Cardiac fibroblast (primary cell): Measurements from ENCODE around the gene SLC22A12.
"Not testable (repeated sequence)": the region's sequence is repeated elsewhere in the genome, so short reads cannot be mapped to it uniquely, and the experiment has no call there.

Experiments used
- DNase-seq, 2 donors: peaks; one replicate each; pipeline versions ENCODE4 v3.0.0 to v3.0.0-alpha.2; 2010; ENCODE audit warnings: low read depth in 2 of 2
- H3K4me3 ChIP-seq, 2 donors: replicated peaks in 1 of 2; 1 replicate in 1 of 2; 2 replicates in 1 of 2; pipeline ENCODE4 v1.5.1; 2011; ENCODE audit warnings: low read depth in 2 of 2, low read length in 2 of 2, mild to moderate bottlenecking in 2 of 2, moderate library complexity in 1 of 2
- TF ChIP-seq, protein P1 (sequence below): IDR thresholded peaks from one replicate; pipeline ENCODE4 v1.5.1; 2011; ENCODE audit warnings: low read depth, mild to moderate bottlenecking, low read length, inconsistent platforms

Gene SLC22A12

DNA sequence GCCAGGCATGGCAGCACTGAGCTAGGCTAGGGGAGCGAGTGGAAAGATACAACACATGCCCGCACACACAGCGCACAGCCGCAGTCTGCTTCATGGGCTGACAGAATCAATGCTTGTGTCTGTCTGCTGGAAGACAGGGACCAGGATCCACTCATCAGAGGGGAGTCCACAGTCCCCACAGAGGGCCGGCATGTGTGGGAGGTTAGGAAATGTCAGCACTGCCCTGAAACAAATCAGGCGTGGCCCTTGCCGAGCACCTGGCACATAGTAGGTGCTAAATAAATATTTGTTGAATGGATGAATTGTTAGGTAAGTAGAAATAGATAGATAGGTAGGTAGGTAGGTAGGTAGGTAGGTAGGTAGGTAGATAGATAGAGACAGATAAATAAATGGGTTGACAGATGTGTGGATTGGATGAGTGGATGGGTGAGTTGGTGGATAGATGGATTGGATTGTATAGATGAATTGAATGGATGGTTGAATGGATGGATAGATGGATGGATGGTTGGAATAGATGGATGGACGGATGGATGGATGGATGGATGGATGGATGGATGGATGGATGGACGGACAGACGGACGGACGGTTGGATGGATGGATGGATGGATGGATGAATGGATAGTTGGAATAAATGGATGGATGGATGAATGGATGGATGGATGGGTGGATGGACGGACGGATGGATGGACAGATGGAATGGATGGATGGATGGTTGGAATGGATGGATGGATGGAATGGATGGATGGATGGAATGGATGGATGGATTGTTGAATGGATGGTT, 3.3 kb downstream of the SLC22A12 start:
- no peak for DNase-seq
- H3K4me3 ChIP-seq: no peak overlapping the region
- TF ChIP-seq, protein P1, sequence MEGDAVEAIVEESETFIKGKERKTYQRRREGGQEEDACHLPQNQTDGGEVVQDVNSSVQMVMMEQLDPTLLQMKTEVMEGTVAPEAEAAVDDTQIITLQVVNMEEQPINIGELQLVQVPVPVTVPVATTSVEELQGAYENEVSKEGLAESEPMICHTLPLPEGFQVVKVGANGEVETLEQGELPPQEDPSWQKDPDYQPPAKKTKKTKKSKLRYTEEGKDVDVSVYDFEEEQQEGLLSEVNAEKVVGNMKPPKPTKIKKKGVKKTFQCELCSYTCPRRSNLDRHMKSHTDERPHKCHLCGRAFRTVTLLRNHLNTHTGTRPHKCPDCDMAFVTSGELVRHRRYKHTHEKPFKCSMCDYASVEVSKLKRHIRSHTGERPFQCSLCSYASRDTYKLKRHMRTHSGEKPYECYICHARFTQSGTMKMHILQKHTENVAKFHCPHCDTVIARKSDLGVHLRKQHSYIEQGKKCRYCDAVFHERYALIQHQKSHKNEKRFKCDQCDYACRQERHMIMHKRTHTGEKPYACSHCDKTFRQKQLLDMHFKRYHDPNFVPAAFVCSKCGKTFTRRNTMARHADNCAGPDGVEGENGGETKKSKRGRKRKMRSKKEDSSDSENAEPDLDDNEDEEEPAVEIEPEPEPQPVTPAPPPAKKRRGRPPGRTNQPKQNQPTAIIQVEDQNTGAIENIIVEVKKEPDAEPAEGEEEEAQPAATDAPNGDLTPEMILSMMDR: no peak

DNA sequence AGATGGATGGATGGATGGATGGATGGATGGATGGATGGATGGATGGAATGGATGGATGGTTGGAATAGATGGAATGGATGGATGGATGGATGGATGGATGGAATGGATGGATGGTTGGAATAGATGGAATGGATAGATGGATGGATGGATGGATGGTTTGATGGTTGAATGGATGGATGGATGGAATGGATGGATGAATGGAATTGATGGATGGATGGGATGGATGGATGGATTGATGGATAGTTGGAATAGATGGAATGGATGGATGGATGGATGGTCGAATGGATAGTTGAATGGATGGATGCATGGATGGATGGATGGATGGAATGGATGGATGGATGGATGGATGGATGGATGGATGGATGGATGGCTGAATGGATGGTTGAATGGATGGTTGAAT, 4.9 kb downstream of the SLC22A12 start:
- not testable (repeated sequence) for DNase-seq, H3K4me3 ChIP-seq

- no peak overlapping the region for H3K4me3 ChIP-seq
- DNase-seq: no peak
- TF ChIP-seq, protein P1: no peak
These were observed 6.7 kb downstream of the SLC22A12 start for GRCh38 chr11:64597671-64598101.

- no peak for DNase-seq
- no peak overlapping the region for H3K4me3 ChIP-seq
- TF ChIP-seq, protein P1: no peak
These were observed 7.2 kb downstream of the SLC22A12 start for GRCh38 chr11:64598106-64598796.

- H3K4me3 ChIP-seq: no peak overlapping the region
- no peak for DNase-seq
- TF ChIP-seq, protein P1: no peak
These were observed 8.0 kb downstream of the SLC22A12 start for GRCh38 chr11:64598797-64599697.

- no peak for DNase-seq
- TF ChIP-seq, protein P1: no peak
- H3K4me3 ChIP-seq: no peak overlapping the region
These were observed 8.7 kb downstream of the SLC22A12 start for GRCh38 chr11:64599698-64600211.
